ENCODE measurements around the gene CFDP1.

The CFDP1 gene

DNA sequence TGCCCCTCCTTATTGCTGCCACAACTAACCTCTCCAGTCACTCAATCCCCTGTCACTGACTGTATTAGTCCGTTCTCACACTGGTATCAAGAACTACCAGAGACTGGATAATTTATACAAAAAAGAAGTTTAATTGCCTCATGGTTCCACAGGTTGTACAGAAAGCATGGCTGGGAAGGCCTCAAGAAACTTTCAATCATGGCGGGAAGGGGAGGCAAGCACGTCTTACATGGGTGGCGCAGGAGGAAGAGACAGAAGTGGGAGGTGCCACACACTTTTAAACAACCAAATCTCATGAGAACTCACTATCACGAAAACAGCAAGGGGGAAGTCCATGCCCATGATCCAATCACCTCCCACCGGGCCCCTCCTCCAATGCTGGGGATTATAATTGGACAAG, 95.9 kb downstream of the CFDP1 start:
- H4K20me1 ChIP-seq (ENCODE audit: insufficient read depth, low read length) = no peaks in the 10 kb centered on the region
- no peak overlapping the region for H3K4me3 ChIP-seq (ENCODE audit: low read length)
- peaks cover 4% of the 10 kb centered on the region; the same call in 1 of the 2 replicates for H3K4me1 ChIP-seq (ENCODE audit: low read length)
- no peak overlapping the region for H3K9ac ChIP-seq (ENCODE audit: low read length)
- no peak overlapping the region for H2AFZ ChIP-seq (ENCODE audit: low read depth, low read length)
- no peaks in the 10 kb centered on the region for H3K79me2 ChIP-seq (ENCODE audit: low read length)
- no peak overlapping the region for H3K4me2 ChIP-seq (ENCODE audit: low read length)
- no peak for TF ChIP-seq EZH2phosphoT487 (IDR thresholded peaks at IDR 0.05; ENCODE audit: low read depth)
- TF ChIP-seq, protein P1, sequence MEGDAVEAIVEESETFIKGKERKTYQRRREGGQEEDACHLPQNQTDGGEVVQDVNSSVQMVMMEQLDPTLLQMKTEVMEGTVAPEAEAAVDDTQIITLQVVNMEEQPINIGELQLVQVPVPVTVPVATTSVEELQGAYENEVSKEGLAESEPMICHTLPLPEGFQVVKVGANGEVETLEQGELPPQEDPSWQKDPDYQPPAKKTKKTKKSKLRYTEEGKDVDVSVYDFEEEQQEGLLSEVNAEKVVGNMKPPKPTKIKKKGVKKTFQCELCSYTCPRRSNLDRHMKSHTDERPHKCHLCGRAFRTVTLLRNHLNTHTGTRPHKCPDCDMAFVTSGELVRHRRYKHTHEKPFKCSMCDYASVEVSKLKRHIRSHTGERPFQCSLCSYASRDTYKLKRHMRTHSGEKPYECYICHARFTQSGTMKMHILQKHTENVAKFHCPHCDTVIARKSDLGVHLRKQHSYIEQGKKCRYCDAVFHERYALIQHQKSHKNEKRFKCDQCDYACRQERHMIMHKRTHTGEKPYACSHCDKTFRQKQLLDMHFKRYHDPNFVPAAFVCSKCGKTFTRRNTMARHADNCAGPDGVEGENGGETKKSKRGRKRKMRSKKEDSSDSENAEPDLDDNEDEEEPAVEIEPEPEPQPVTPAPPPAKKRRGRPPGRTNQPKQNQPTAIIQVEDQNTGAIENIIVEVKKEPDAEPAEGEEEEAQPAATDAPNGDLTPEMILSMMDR (IDR thresholded peaks at IDR 0.05; ENCODE audit: low read depth, low read length) = no peak
- no peak overlapping the region for H3K27ac ChIP-seq (ENCODE audit: low read length)
- H3K36me3 ChIP-seq (replicated peaks; ENCODE audit: low read depth, low read length) = no peaks in the 10 kb centered on the region
- no peaks in the 10 kb centered on the region for H3K27me3 ChIP-seq (ENCODE audit: low read depth, low read length)
- H3K9me3 ChIP-seq (ENCODE audit: insufficient read depth, low read length) = no peaks in the 10 kb centered on the region

DNA sequence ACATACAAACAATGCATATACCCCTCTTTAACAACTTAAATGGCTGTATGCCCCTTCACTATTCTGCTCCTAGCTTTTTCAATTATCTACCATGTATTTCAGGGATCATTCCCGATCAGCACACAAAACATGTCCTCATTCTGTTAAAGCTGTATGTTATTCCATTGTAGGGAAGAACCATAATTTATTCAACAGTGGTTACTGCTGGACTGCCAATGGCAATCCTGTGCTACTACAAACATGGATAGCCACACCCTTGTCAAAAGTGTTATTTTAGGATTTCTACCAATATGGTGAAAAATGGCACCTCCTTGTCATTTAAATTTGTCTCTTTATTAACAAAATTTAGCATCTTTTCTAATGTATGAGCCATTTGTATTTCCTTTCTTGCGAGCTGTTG, 96.8 kb downstream of the CFDP1 start:
- H3K9ac ChIP-seq (ENCODE audit: low read length) = no peak overlapping the region
- H3K36me3 ChIP-seq (replicated peaks; ENCODE audit: low read depth, low read length) = no peaks in the 10 kb centered on the region
- no peaks in the 10 kb centered on the region for H3K27me3 ChIP-seq (ENCODE audit: low read depth, low read length)
- no peak overlapping the region for H3K27ac ChIP-seq (ENCODE audit: low read length)
- H4K20me1 ChIP-seq (ENCODE audit: insufficient read depth, low read length) = no peaks in the 10 kb centered on the region
- no peak for TF ChIP-seq EZH2phosphoT487 (IDR thresholded peaks at IDR 0.05; ENCODE audit: low read depth)
- TF ChIP-seq, protein P1 (IDR thresholded peaks at IDR 0.05; ENCODE audit: low read depth, low read length) = no peak
- H2AFZ ChIP-seq (ENCODE audit: low read depth, low read length) = no peak overlapping the region
- no peak overlapping the region for H3K4me2 ChIP-seq (ENCODE audit: low read length)
- no peaks in the 10 kb centered on the region for H3K9me3 ChIP-seq (ENCODE audit: insufficient read depth, low read length)
- peaks cover 4% of the 10 kb centered on the region; the same call in 1 of the 2 replicates for H3K4me1 ChIP-seq (ENCODE audit: low read length)
- no peaks in the 10 kb centered on the region for H3K79me2 ChIP-seq (ENCODE audit: low read length)
- H3K4me3 ChIP-seq (ENCODE audit: low read length) = no peak overlapping the region

DNA sequence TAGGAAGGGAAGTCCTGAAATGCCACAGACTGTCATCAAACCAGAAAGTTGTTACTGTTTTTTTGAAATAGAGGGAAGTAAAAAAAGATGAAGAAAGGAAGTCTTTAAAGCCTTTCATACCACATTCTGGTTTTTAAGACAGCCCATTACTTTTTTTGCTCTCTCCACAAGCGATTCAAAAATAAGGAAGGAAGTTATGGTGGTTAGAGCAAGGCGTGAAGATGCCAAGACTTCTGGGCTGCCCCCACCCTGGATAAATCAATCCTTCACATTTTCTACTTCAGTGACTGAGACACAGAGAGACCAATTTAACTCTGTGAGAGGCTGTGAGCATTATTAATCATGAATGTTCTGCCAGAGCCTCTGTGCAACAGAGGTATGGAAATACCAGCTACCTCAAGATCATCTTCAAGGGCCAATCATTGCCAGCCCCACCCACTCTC, 99.6 kb downstream of the CFDP1 start:
- Histone ChIP-seq H2AFZ (ENCODE audit: low read depth, low read length) (no peak overlapping the region), H3K27ac (ENCODE audit: low read length) (no peak overlapping the region), H3K4me1 (ENCODE audit: low read length) (peaks cover 4% of the 10 kb centered on the region; the same call in 1 of the 2 replicates), H3K9me3 (ENCODE audit: insufficient read depth, low read length) (no peaks in the 10 kb centered on the region), H4K20me1 (ENCODE audit: insufficient read depth, low read length) (no peaks in the 10 kb centered on the region), H3K79me2 (ENCODE audit: low read length) (no peaks in the 10 kb centered on the region), H3K4me2 (ENCODE audit: low read length) (no peak overlapping the region), H3K4me3 (ENCODE audit: low read length) (no peak overlapping the region), H3K27me3 (ENCODE audit: low read depth, low read length) (no peaks in the 10 kb centered on the region), H3K9ac (ENCODE audit: low read length) (no peak overlapping the region), H3K36me3 (replicated peaks; ENCODE audit: low read depth, low read length) (no peaks in the 10 kb centered on the region)
- TF ChIP-seq, protein P1 (IDR thresholded peaks at IDR 0.05; ENCODE audit: low read depth, low read length) = no peak
- TF ChIP-seq EZH2phosphoT487 (IDR thresholded peaks at IDR 0.05; ENCODE audit: low read depth) = no peak

DNA sequence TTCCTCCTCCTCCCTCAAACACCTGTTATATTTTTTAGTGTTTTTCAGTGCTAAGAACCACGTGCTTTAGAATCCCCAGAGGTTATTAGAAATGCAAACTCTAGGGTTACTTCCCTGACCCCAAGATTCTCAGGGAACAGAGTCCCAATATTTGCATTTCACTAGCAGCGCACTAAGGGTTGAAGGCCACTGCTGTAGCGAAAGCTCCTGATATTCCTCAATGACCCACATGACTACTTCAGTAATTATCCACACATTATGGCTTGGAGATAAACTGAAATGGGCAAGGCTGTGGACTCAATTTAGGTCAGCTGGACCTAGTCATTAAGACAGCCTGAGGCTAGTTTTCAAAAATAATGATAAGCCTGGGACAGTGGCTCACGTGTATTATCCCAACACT, 103.4 kb downstream of the CFDP1 start:
- no peak overlapping the region for H2AFZ ChIP-seq (ENCODE audit: low read depth, low read length)
- H3K4me1 ChIP-seq (ENCODE audit: low read length) = peaks cover 4% of the 10 kb centered on the region; the same call in 1 of the 2 replicates
- no peak overlapping the region for H3K4me2 ChIP-seq (ENCODE audit: low read length)
- H3K9ac ChIP-seq (ENCODE audit: low read length) = no peak overlapping the region
- no peak overlapping the region for H3K4me3 ChIP-seq (ENCODE audit: low read length)
- H3K27me3 ChIP-seq (ENCODE audit: low read depth, low read length) = no peaks in the 10 kb centered on the region
- H3K9me3 ChIP-seq (ENCODE audit: insufficient read depth, low read length) = no peaks in the 10 kb centered on the region
- H4K20me1 ChIP-seq (ENCODE audit: insufficient read depth, low read length) = no peaks in the 10 kb centered on the region
- TF ChIP-seq, protein P1 (IDR thresholded peaks at IDR 0.05; ENCODE audit: low read depth, low read length) = no peak
- TF ChIP-seq EZH2phosphoT487 (IDR thresholded peaks at IDR 0.05; ENCODE audit: low read depth) = no peak
- no peak overlapping the region for H3K27ac ChIP-seq (ENCODE audit: low read length)
- H3K79me2 ChIP-seq (ENCODE audit: low read length) = no peaks in the 10 kb centered on the region
- H3K36me3 ChIP-seq (replicated peaks; ENCODE audit: low read depth, low read length) = no peaks in the 10 kb centered on the region

All from OCI-LY3 (cell line).